Islet precursor cell (in vitro differentiated cells): ENCODE results near the gene TET3.

Experiments used
- DNase-seq: peaks from one replicate; pipeline ENCODE4 v3.0.0-alpha.2; 2018

The TET3 gene

GRCh38 chr2:73987948-73988700 is 3.4 kb downstream of the TET3 start:
- DNase-seq: no peak

- no peak for DNase-seq
Measured at GRCh38 chr2:73989972-73990371, 5.3 kb downstream of the TET3 start.

- no peak for DNase-seq
Measured at GRCh38 chr2:73990531-73990930, 5.8 kb downstream of the TET3 start.

GRCh38 chr2:73992036-73992435 is 7.3 kb downstream of the TET3 start:
- no peak for DNase-seq

GRCh38 chr2:73993376-73993775 is 8.7 kb downstream of the TET3 start:
- DNase-seq: no peak

- no peak for DNase-seq
Measured at GRCh38 chr2:73993778-73994177, 9.1 kb downstream of the TET3 start.

GRCh38 chr2:73994178-73994831 is 9.6 kb downstream of the TET3 start:
- no peak for DNase-seq

GRCh38 chr2:73995810-73996209 is 11.1 kb downstream of the TET3 start:
- peak; percentile 50 for DNase-seq

GRCh38 chr2:73997813-73998212 is 13.1 kb downstream of the TET3 start:
- no peak for DNase-seq

- DNase-seq: no peak
Measured at GRCh38 chr2:73998451-73998850, 13.7 kb downstream of the TET3 start.

- no peak for DNase-seq
Measured at GRCh38 chr2:73998933-73999332, 14.2 kb downstream of the TET3 start.

- peak; percentile 74 for DNase-seq
Measured at GRCh38 chr2:73999881-74000597, 15.3 kb downstream of the TET3 start.

GRCh38 chr2:74000666-74001065 is 16.0 kb downstream of the TET3 start:
- DNase-seq: no peak

GRCh38 chr2:74001121-74001520 is 16.4 kb downstream of the TET3 start:
- peak; percentile 75 for DNase-seq

GRCh38 chr2:74001781-74002504 is 17.2 kb downstream of the TET3 start:
- peak; percentile 56 for DNase-seq

GRCh38 chr2:74002505-74003421 is 18.1 kb downstream of the TET3 start:
- DNase-seq: peak; percentile 91

- DNase-seq: peak; percentile 64
Measured at GRCh38 chr2:74003494-74004211, 18.9 kb downstream of the TET3 start.

GRCh38 chr2:74004212-74005182 is 19.8 kb downstream of the TET3 start:
- peak; percentile 42 for DNase-seq

- peak; percentile 32 for DNase-seq
Measured at GRCh38 chr2:74005786-74006185, 21.1 kb downstream of the TET3 start.

GRCh38 chr2:74006459-74006858 is 21.7 kb downstream of the TET3 start:
- peak; percentile 55 for DNase-seq
